ENCODE measurements around the gene FMN1.

FMN1 gene

GRCh38 chr15:33008284-33008995 lies 186.1 kb downstream of the FMN1 start:
- Histone ChIP-seq H3K27me3 (ENCODE audit: insufficient read depth, low read depth, severe bottlenecking) (no peaks in the 10 kb centered on the region), H3K9me3 (ENCODE audit: severe bottlenecking) (no peaks in the 10 kb centered on the region), H3K36me3 (no peaks in the 10 kb centered on the region), H3K4me3 (ENCODE audit: low read depth, low read length) (no peak overlapping the region), H3K27ac (no peak overlapping the region)
- no peak for TF ChIP-seq CTCF (IDR thresholded peaks at IDR 0.05; ENCODE audit: low read depth, low read length)
- DNase-seq = no peak

- no peak overlapping the region for H3K27ac ChIP-seq
- DNase-seq = no peak
- no peaks in the 10 kb centered on the region for H3K36me3 ChIP-seq
- TF ChIP-seq CTCF (IDR thresholded peaks at IDR 0.05; ENCODE audit: low read depth, low read length) = no peak
- no peak overlapping the region for H3K4me3 ChIP-seq (ENCODE audit: low read depth, low read length)
- H3K27me3 ChIP-seq (ENCODE audit: insufficient read depth, low read depth, severe bottlenecking) = no peaks in the 10 kb centered on the region
- no peaks in the 10 kb centered on the region for H3K9me3 ChIP-seq (ENCODE audit: severe bottlenecking)
Measured at GRCh38 chr15:33007303-33007855, 187.1 kb downstream of the FMN1 start.

GRCh38 chr15:33005582-33005981 lies 188.9 kb downstream of the FMN1 start:
- no peak overlapping the region for H3K4me3 ChIP-seq (ENCODE audit: low read depth, low read length)
- H3K27ac ChIP-seq = no peak overlapping the region
- TF ChIP-seq CTCF (IDR thresholded peaks at IDR 0.05; ENCODE audit: low read depth, low read length) = no peak

GRCh38 chr15:33001926-33002325 lies 192.6 kb downstream of the FMN1 start:
- H3K27me3 ChIP-seq (ENCODE audit: insufficient read depth, low read depth, severe bottlenecking) = no peaks in the 10 kb centered on the region
- DNase-seq = no peak
- no peaks in the 10 kb centered on the region for H3K36me3 ChIP-seq
- H3K4me3 ChIP-seq (ENCODE audit: low read depth, low read length) = no peak overlapping the region
- TF ChIP-seq CTCF (IDR thresholded peaks at IDR 0.05; ENCODE audit: low read depth, low read length) = no peak
- H3K27ac ChIP-seq = no peak overlapping the region
- peaks cover 3% of the 10 kb centered on the region for H3K9me3 ChIP-seq (ENCODE audit: severe bottlenecking)

More at GRCh38 chr15:33005582-33005981, 188.9 kb downstream of the FMN1 start:
- H3K36me3 ChIP-seq = no peaks in the 10 kb centered on the region
- no peaks in the 10 kb centered on the region for H3K9me3 ChIP-seq (ENCODE audit: severe bottlenecking)
- DNase-seq = no peak
- no peaks in the 10 kb centered on the region for H3K27me3 ChIP-seq (ENCODE audit: insufficient read depth, low read depth, severe bottlenecking)

- H3K27me3 ChIP-seq (ENCODE audit: insufficient read depth, low read depth, severe bottlenecking) = no peaks in the 10 kb centered on the region
- no peak for TF ChIP-seq CTCF (IDR thresholded peaks at IDR 0.05; ENCODE audit: low read depth, low read length)
- peaks cover 3% of the 10 kb centered on the region for H3K9me3 ChIP-seq (ENCODE audit: severe bottlenecking)
- H3K27ac ChIP-seq = no peak overlapping the region
- H3K36me3 ChIP-seq = no peaks in the 10 kb centered on the region
- no peak for DNase-seq
- H3K4me3 ChIP-seq (ENCODE audit: low read depth, low read length) = no peak overlapping the region
Measured at GRCh38 chr15:32998979-32999672, 195.4 kb downstream of the FMN1 start.

All from WERI-Rb-1 (cell line).